Stimulated activated CD4-positive, alpha-beta T cell treated with anti-CD3 and anti-CD28 coated beads, Interleukin-2, amount 100 ng/mL, for 4 hours (primary cell): ENCODE results near the gene UBE2F.
"Not testable (repeated sequence)": the region's sequence is repeated elsewhere in the genome, so short reads cannot be mapped to it uniquely, and the experiment has no call there.

Source experiments
- DNase-seq: peaks from one replicate; pipeline ENCODE4 v3.0.0-alpha.2; 2020; ENCODE audit warnings: low read depth

Gene UBE2F

DNA sequence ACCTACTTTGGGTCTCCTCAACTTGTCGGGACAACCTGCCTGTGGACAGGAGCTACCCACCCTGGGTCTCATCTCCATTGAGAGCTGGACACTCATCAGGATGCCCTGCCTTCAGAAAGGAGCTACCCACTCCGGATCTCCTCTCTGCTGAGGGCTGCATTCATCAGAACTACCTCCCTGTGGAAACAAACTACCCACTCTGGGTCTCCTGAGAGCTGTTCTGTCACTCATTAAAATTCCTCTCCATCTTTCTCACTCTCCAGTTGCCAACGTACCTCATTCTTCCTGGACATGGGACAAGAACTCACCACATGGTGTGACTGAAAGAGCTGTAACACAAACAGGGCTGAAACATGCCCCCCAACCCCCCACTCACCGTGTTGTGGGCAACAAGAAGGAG, 22.5 kb upstream of the UBE2F start:
- DNase-seq: no peak

DNA sequence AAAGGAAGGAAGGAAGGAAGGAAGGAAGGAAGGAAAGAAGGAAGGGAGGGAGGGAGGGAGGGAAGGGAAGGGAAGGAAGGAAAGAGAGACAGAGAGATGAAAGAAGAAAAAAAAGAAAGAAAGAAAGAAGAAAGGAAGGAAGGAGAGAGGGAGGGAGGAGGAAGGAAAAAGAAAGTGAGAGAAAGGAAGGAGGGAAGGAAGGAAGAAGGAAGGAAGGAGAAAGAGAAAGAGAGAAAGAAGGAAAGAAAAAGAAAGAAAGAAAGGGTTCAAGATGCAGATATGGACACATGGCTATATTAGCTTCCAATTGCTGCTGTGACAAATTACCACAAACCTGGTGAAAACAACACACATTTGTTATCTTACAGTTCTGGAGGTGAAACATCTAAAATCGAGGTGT, 20.4 kb upstream of the UBE2F start:
- DNase-seq: no peak

DNA sequence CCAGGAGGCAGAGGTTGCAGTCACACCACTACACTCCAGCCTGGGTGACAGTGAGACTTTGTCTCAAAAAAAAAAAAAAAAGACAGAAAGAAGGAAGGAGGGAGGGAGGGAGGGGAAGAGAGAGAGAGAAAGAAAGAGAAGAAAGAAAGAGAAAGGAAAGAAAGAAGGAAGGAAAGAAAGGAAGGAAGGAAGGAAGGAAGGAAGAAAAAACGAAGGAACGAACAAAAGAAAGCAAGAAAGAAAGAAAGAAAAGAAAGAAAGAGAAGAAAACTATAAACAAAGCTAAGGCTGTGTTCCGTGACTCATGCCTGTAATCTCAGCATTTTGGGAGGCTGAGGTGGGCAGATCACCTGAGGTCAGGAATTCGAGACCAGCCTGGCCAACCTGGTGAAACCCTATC, 15.5 kb upstream of the UBE2F start:
- DNase-seq: not testable (repeated sequence)

DNA sequence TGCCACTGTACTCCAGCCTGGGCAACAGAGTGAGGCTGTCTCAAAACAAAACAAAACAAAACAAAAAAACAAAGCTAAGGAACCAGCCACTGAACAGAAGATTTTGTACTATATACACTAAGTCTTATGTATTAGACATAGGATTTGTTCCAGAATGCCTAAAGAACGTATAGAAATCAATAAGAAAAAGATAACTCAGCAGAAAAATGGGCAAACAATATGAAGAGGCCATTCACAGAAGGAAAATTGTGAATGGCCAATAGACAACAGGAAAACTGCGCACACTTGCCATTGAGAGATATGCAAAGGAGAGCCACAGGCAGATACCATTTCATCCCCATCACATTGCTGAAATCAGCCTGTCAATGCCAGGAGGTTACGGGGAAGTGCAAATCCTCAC, 14.9 kb upstream of the UBE2F start:
- no peak for DNase-seq

DNA sequence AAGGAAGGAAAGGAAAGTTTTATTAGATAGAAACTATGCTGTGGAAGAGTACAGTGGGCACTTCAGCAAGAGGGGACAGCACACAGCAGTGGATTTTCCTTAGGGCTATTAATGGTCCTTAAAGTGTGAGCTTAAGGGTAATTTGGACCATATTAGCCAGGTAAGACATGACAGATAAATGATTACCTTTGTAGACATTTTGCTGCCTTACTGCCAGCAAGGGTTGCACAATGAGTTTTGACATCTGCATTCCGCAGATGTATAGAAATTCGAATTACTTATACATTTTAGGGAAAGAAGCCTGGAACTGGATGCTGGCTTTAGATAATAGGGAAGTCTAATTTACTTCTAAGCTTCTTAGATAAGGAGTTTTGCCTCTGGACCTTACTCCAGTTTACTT, 14.0 kb upstream of the UBE2F start:
- DNase-seq: no peak

DNA sequence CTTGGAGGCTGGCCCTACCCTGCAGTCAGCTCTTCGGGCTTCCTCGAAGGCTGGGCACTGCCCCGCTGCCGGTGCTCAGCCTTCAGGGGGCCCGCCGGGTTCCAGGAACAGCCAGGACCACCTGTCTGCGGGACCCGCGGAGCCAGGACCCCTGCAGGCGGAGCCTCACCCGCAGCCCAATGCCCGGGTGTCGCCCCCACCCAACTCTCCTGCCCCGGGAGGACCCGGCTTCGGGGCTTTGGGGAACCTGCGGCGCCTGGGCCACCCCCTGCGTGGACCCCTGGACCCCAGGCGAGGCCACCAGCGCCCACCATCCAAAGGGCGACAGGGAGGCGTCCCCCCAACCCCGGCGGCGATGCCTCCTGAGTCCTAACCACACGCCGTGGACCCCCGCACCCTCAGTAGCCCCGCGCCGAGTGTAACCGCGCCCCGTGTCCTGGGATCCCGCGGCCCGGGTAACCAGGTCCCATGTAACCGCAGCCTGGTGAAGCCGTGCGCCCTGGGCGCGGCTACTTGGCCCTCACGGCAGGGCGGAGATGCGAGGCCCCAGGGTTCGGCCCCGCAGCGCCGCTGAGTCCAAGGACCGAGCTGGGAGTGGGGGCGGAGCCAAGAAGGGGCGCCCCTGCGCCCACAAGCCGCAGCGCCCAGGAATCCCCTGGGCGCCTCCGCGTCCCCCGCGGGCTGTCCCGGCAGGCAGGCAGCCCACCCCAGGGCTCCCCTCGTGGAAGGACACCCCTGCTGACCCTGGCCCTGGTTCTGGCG, 11.0 kb upstream of the UBE2F start:
- DNase-seq: no peak

DNA sequence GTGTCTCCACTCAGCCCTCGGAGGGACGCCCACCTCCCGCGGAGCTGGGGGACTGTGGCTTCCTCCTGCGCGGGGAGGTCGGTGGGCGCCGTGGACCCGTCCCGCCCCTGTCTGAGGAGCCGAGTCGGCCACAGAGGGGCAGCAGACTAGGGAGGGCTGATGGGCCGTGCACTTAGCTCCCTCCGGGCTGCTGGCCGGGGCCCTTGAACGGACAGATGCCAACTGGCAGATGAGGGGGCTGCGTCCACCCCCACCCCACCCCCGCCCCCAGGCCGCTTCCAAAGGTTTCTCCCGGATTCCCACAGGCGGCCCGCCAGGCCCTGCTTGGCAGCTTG, 10.4 kb upstream of the UBE2F start:
- DNase-seq: no peak

DNA sequence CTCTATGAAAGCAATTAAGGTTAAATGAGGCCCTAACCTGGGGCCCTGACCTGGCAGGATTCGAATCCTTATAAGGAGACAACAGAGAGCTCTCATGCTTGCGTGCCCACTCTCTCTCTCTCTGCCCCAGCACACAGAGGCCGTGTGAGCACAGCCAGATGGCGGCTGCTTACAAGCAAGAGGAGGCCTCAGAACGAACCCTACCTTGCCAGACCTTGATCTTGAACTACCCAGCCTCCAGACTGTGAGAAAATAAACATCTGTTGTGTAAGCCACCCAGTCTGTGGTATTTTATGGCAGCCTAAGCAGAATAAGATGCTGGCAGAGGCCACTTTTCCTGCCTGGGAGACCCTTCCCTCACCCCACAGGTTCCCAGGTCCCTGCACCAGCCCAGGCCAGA, 5.2 kb upstream of the UBE2F start:
- no peak for DNase-seq

DNA sequence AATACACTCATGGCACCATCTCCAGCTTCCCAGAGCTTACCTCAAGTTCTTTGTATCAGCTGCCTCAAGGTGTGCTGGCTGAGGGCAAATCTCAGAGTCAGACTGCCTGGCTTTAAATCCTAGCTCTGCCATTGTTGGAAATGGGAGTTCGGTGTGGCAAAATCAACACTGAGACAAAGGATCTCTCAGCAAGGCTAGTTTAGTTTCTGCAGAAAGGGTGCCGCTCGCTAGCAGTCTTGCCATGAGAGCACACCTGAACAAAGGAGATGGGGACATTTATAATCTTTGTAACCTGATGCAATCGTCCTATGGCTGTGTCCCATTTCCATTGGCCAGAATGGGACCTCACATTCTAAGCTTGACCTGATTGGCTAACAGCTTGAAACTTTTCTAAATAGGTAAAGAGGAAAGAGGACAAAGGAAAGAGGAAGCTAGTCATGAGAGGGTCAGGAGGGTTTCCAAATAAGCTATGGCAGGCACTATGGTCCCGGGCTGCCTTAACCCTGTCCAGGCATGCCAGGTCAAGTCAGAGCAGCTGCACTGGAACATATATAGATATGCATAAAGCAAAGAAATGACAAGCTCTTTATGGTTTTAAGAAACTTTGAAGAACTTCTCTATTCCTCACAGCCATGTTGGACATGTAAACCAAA, 4.3 kb upstream of the UBE2F start:
- DNase-seq: no peak

DNA sequence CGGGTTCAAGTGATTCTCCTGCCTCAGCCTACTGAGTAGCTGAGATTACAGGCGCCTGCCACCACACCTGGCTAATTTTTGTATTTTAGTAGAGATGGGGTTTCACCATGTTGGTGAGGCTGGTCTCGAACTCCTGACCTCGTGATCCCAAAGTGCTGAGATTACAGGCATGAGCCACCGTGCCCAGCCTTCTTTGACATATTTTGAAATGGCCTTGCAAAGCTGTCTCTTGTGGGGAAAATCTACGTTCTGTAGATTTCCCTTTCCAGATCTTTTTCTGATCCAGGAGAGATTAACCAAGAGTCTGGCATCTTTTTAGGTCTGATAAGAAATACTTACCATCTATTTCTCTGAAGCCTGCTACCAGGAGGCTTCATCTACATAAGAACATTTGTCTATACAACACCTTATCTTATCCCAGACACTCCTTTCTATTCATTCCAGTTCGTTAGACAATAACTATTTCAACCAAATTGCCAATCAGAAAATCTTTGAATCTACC, 3.3 kb upstream of the UBE2F start:
- not testable (repeated sequence) for DNase-seq

DNA sequence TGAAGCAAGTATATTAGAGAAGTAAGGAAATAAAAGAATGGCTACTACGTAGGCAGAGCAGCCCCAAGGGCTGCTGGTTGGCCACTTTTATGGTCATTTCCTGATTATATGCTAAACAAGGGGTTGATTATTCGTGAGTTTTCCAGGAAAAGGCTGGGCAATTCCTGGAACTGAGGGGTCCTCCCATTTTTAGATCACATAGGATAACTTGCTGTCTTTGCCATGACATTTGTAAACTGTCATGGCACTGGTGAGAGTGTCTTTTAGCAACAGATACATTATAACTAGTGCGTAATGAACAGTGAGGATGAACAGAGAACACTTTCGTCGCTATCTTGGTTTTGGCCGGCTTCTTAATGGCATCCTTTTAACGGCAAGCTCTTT, 2.6 kb upstream of the UBE2F start:
- DNase-seq: no peak

DNA sequence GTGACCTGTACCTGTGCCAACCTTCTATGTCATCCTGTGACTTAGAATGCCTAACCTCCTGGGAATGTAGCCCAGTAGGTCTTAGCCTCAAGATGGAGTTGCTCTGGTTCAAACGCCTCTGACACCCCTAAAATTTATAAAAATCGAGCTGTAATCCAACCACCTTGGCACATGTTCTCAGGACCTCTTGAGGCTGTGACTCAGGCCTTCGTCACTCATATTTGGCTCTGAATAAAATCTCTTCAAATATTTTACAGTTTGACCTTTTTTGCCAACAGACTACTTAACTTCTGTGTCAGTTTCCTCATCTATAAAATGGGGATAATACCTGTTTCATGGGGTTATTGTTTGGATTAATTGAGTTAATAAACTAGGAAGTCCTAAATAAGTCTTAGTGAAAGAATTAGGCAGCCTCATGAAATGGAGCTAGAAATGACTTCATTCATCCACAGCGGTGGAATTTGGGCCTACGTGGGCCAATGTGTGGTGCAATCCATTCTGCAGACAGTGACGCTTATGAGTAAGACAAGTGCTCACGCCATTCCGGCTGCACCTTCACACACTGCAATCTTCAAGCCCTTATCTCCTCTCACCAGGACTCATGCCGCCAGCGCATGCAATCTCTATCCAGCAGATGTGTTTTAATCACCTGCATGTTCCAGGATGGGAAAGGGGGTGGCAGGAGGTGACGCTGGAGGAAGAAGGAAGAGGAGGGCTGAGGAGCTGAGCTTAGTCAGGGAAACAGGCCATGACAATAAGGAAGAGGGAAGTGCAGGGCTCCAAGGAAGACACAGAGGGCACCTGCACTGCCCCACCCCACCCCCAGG, 2.0 kb upstream of the UBE2F start:
- DNase-seq: no peak

DNA sequence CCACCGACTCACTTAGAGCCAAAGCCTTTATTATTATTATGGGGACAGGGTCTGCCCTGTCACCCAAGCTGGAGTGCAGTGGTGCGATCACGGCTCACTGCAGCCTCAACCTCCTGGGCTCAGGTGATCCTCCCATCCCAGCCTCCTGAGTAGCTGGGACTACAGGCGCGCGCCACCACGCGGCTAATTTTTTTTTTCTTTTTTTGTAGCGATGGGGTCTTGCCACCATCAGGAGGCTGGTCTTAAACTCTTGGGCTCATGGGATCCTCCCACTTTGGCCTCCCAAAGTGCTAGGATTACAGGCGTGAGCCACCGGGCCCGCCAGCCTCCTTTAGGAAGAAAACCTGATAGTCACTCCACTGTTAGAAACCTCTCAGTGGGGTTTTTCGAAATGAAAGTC, 970 bp upstream of the UBE2F start:
- not testable (repeated sequence) for DNase-seq

DNA sequence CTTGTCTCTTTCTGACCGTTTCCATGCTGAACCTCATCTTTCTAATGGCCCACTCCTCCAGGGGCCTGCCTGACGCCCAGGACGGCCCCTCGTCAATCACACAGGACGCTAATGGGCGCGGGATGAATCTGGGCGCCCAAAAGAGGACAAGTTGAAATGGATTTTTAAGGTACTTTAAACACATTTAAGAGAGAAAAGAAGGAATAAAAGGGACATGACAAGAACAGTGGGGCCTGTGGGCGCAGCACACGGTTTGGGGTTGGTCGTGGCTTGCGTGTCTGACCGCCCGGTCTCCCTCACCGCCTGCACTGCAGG, 607 bp upstream of the UBE2F start:
- DNase-seq: no peak

DNA sequence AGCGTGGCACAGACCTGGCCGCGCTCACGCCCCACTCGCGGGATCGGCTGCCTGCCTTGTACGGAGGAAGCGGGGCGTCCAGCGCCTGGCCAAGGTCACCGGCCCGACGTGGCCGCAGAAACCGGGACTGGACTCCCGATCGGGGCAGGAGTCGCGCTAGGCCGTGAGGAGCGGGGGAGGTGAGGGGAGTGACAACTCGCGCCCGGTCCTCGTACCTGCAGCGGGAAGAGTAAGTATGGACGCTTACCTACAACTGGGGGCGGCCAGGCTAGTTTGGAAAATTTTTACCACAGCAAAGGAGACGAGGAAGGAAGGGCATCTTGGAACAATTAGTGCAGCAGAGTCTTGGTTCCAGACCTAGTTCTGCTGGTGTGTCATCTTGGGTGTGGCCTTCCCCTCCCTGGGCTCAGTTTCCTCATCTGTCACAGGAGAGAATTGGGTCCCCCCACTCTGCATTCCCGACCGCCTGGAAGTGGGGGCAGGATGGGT, 693 bp downstream of the UBE2F start:
- DNase-seq: no peak

DNA sequence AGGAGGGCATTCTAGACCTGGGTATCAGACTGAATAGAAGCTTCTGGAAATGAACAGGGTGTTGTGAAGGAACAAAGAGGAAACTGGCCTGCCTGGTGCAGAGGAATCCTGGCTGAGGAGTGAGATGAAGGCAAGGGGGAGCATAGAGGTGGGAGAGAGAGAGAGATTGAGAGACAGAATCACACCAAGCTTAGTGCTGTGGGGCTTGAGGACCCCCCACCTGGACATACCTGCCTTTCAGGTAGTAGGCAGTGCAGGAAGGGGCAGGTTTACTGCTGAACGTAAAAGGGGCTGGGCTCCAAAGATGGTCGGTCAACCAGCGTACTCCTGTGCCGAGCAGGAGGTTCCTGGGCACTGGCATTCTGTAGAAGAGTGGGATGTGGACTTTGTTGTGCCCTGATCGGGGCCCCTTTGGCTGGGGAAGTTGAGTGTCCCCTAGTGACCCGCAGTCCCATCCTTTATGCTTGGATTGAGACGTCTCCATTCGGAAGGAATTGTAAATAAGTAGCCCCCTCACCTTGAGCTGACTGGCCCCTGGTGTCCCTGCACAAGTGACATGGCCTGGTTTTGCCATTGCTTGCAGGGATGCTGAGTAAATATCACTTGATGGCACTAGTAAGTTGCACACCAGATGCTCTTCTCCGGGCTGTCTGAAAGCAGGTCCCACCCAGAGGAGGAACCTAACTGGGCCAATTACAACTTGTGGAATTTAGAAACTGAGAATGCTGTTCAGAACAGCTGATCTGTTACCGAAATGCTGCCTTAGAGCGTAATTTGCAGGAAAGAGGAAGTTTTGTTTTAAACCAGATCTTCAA, 1.4 kb downstream of the UBE2F start:
- DNase-seq: peak; percentile 43

DNA sequence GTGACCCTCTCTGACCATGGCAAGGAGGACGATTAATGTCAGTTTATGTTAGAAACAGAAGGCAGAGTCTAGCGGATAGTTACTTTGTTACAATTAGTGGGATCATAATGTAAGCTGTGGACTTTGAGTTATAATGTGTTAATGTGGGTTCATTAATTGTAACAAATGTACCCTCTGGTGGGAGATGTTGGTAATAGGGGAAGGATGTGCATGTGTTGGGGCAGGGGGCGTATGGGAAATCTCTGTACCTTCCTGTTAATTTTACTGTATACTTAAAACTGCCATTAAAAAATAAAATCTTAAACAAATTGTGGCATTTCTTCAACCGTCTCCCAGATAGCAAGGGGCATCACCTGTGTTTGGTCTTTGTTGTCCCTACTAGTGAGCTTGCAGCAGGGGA, 4.8 kb downstream of the UBE2F start:
- no peak for DNase-seq

DNA sequence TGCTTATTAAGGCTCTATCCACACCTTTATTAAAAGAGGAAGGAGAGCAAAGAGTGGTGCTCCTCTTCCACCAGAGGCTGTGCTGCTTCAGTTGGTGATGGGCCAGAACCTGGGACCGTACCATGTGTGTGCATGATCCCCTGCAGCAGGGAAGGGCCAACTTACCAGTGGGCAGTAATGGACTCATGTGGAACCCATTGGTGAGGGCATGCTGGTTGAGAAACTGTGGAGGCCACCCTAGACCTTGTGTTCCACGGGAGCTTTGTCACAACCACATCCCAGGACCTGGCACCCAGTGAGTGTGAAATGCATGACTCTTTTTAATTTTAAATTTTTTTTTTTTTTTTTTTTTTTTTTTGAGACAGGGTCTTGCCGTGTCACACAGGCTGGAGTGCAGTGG, 5.4 kb downstream of the UBE2F start:
- no peak for DNase-seq

DNA sequence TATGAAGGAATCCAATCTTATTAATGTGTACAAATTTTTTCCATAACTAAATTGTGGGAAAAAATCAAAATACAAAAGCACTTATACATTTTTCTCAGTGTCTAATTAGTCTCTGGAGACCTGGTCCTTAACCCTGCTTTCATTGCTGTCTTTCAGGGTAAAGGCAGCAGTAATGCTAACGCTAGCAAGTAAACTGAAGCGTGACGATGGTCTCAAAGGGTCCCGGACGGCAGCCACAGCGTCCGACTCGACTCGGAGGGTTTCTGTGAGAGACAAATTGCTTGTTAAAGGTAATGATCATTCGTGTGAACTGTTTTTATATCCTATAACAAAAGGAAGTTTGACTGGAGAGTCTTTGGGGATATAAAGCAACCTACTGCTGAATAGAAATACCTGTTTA, 6.1 kb downstream of the UBE2F start:
- no peak for DNase-seq

DNA sequence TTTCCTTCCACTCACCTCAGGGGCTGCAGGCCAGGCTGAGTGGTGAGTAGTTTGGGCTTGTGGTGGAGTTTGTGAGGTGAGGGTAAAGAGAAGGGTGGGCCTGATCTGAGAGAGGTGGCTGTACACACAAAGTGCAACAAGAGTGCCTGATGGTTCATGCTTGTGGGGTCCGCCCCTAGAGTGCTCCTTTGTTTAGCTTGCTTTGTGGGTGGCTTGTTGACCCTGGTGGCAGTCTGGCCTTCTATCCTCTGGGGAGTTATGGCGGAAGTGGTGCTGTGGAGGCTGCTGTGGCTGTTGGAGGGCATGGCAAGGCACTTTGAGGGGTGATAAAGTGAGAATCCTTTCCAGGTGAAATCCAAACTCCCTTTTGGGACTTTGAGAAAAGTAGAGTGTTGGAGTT, 10.6 kb downstream of the UBE2F start:
- DNase-seq: no peak

DNA sequence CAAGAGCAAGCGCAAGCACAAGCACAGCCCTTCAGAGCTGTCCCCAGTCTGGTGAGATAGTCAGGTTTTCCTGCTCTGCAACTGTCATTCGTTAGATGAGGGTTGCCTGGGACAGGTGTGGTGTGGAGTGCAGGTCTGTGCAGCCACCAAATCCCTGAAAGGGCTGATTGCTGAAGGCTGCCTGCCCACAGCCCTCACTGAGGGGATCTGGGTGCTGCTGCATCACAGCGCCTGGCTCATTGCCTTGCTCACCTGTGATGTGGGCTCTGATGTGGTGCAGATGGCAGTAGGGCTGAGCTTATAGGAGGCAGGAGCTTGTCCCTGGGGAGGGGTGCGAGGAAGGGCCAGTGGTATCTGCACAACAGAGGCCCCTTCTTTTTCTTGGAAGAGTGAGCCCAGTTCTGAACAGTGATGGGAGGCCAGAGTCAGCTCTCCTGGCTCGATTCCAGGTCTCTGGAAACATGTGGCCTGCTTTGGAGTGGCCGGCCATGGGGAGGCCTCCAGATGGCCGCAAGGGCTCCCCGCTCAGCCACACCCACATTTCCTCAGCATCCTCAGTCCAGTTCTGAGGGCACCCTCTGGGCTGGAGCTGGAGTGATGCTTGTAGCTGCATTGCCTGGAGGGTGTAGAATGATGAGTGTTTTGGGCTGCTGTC, 11.4 kb downstream of the UBE2F start:
- DNase-seq: no peak

DNA sequence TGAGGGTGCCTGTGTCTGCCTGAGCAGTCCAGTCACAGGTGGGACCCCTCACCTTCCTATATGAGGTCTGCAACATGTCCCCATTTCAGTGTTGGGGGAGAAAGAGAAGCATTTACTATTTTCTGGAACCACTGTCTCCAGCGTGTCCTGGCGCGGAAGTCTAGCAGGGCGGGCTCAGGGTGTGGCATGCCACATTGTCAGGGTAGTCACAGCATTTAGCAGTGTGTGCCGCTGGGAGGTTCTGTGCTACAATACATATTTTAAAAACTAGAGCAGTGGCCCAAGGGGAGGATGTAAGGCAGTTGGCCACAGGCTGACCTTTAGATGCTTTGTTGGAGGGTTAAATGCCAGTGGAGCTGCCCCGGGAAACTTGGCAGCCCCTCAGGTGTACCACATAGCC, 12.5 kb downstream of the UBE2F start:
- no peak for DNase-seq
